ENCODE data around the gene OR7G1.

OR7G1 gene

DNA sequence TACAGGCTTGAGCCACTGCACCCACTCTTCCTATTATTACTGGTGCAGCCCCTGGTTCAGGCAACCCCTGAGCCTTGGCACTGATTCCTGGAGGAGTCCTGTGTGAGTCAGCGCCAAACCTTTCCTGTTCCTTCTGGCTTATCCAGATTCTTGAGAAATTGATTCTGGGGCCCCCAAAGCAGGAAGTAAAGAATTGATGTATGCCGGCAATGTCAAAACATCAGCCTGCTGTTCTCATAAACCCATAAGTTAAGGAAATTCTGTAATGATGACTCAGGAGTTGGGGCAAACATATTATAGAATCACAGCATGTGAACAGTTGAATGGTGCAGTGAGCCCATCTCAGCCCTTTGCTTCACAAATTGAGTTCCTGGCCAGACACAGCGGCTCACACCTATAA is 12.6 kb upstream of the OR7G1 start:
- Histone ChIP-seq H3K36me3 (no peaks in the 10 kb centered on the region), H3K4me3 (ENCODE audit: low read depth in 1 of 2, low read length in 1 of 2) (no peak overlapping the region), H3K27me3 (no peaks in the 10 kb centered on the region), H3K27ac (no peak overlapping the region), H3K4me1 (ENCODE audit: control insufficient read depth in 1 of 2, insufficient read depth in 1 of 2, low read depth in 1 of 2, low read length in 1 of 2) (no peaks in the 10 kb centered on the region), H3K9me3 (no peaks in the 10 kb centered on the region)
- TF ChIP-seq CTCF (IDR thresholded peaks at IDR 0.05), result no peak

GRCh38 chr19:9126900-9127405 is 11.4 kb upstream of the OR7G1 start, which contains the start of gene OR7G3:
Gene OR7G3, minus strand, starts transcription at chr19:9126950. Its CDS starts 0 bp downstream, at chr19:9126950.
- Histone ChIP-seq H3K27me3 (no peaks in the 10 kb centered on the region), H3K4me3 (ENCODE audit: low read depth in 1 of 2, low read length in 1 of 2) (no peak within 1 kb of the TSS), H3K9me3 (no peaks in the 10 kb centered on the region), H3K27ac (no peak within 1 kb of the TSS), H3K36me3 (no peaks in the 10 kb centered on the region), H3K4me1 (ENCODE audit: control insufficient read depth in 1 of 2, insufficient read depth in 1 of 2, low read depth in 1 of 2, low read length in 1 of 2) (no peaks in the 10 kb centered on the region)
- TF ChIP-seq CTCF (IDR thresholded peaks at IDR 0.05), result no peak

DNA sequence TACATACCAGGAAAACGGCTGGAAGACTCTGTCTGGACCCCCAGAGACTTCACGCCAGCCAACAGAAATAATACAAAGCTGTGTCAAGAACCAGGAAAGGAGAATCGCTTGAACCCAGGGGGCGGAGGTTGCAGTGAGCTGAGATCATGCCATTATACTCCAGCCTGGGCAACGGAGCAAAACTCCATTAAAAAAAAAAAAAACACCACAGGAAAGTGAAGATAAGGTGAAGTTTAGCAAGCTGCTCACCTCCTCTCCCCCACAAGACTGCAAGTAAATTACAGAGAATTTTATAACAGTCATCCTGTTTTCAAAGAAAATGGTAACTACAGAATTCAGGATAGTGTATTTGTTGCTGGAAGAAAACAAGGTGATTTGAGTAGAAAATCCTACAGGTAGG is 984 bp upstream of the OR7G1 start:
- Histone ChIP-seq H3K27me3 (peaks cover 23% of the 10 kb centered on the region), H3K36me3 (no peaks in the 10 kb centered on the region), H3K4me1 (ENCODE audit: control insufficient read depth in 1 of 2, insufficient read depth in 1 of 2, low read depth in 1 of 2, low read length in 1 of 2) (no peaks in the 10 kb centered on the region), H3K4me3 (ENCODE audit: low read depth in 1 of 2, low read length in 1 of 2) (no peak overlapping the region), H3K27ac (no peak overlapping the region), H3K9me3 (no peaks in the 10 kb centered on the region)
- TF ChIP-seq CTCF (IDR thresholded peaks at IDR 0.05), result no peak

- H3K27me3 ChIP-seq, result peaks cover 8% of the 10 kb centered on the region
- H3K4me1 ChIP-seq (ENCODE audit: control insufficient read depth in 1 of 2, insufficient read depth in 1 of 2, low read depth in 1 of 2, low read length in 1 of 2), result no peaks in the 10 kb centered on the region
- H3K9me3 ChIP-seq, result no peaks in the 10 kb centered on the region
- H3K27ac ChIP-seq, result no peak overlapping the region
- no peaks in the 10 kb centered on the region for H3K36me3 ChIP-seq
- no peak overlapping the region for H3K4me3 ChIP-seq (ENCODE audit: low read depth in 1 of 2, low read length in 1 of 2)
- TF ChIP-seq CTCF (IDR thresholded peaks at IDR 0.05), result no peak
Measured at GRCh38 chr19:9109959-9110358, 5.6 kb downstream of the OR7G1 start.

- H3K27me3 ChIP-seq, result peaks cover 8% of the 10 kb centered on the region
- H3K9me3 ChIP-seq, result no peaks in the 10 kb centered on the region
- no peak for TF ChIP-seq CTCF (IDR thresholded peaks at IDR 0.05)
- no peaks in the 10 kb centered on the region for H3K36me3 ChIP-seq
- H3K27ac ChIP-seq, result no peak within 1 kb of the TSS
- H3K4me1 ChIP-seq (ENCODE audit: control insufficient read depth in 1 of 2, insufficient read depth in 1 of 2, low read depth in 1 of 2, low read length in 1 of 2), result no peaks in the 10 kb centered on the region
- no peak within 1 kb of the TSS for H3K4me3 ChIP-seq (ENCODE audit: low read depth in 1 of 2, low read length in 1 of 2)
Measured at GRCh38 chr19:9107375-9107774, 8.2 kb downstream of the OR7G1 start, which contains the start of gene OR7G2. Gene OR7G2, minus strand, starts transcription at chr19:9107475. Its CDS starts 4,232 bp downstream, at chr19:9103243.

DNA sequence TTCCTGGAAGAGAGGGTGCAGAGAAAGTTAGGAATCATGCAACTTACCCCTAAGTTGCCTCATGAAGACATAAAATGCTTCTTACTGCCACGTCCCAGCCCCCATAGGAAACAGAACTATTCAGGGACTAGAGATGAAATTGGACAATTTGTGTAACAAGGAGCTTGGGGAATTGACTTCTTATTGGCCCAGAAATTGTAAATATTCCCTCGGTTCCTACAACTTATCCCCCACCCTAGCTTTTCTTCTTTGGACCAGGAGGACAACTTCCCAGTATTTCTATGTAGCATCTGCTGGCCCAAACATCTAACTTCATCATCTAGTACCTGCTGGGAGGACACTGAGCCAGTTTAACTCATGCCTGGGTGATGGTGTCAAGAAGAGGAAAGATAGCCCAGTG is 28.8 kb downstream of the OR7G1 start, which contains the start of gene OR1M1:
Gene OR1M1 (plus strand): TSS at position 301 of the 400 bp plus-strand sequence. CDS start 6,184 bp downstream, outside the sequence.
- Histone ChIP-seq H3K36me3 (no peaks in the 10 kb centered on the region), H3K27me3 (no peaks in the 10 kb centered on the region), H3K4me1 (ENCODE audit: control insufficient read depth in 1 of 2, insufficient read depth in 1 of 2, low read depth in 1 of 2, low read length in 1 of 2) (no peaks in the 10 kb centered on the region), H3K9me3 (no peaks in the 10 kb centered on the region), H3K4me3 (ENCODE audit: low read depth in 1 of 2, low read length in 1 of 2) (no peak within 1 kb of the TSS), H3K27ac (no peak within 1 kb of the TSS)
- no peak for TF ChIP-seq CTCF (IDR thresholded peaks at IDR 0.05)

All from neutrophil (primary cell).